ENCODE data around the gene SLC5A10. TPM values are rescaled to one million over a fixed set of nuclear protein-coding genes. Genes with fewer than 3 reads are reported as not detected.

SLC5A10 gene
- polyA plus RNA-seq, 1 experiment: 0.05 TPM

GRCh38 chr17:19003543-19004420 is 51.8 kb downstream of the SLC5A10 start:
- peaks cover 5% of the 10 kb centered on the region for H3K36me3 ChIP-seq (ENCODE audit: control insufficient read depth, insufficient read depth, low read length)
- DNase-seq (ENCODE audit: low read depth): no peak
- no peak for TF ChIP-seq CTCF (IDR thresholded peaks at IDR 0.05; ENCODE audit: insufficient read depth, low read depth, low read length)
- ChIA-PET CTCF (interaction anchor here (1.0 to 1.9 kb wide), 5 partner anchors 18 to 43 kb away, joined by 3 to 7 read pairs (median 3); no protein-coding TSS in a partner anchor), POLR2A (interaction anchor here (0.5 kb wide), 1 partner anchor 815 kb away, joined by 3 read pairs; no protein-coding TSS in a partner anchor)
- H3K27me3 ChIP-seq (ENCODE audit: control insufficient read depth, insufficient read depth, low read length): no peaks in the 10 kb centered on the region
- peak overlapping the region; percentile 50 for H3K4me3 ChIP-seq (ENCODE audit: low read depth, low read length)

- ChIA-PET POLR2A (interaction anchor here (0.5 kb wide), 1 partner anchor 814 kb away, joined by 3 read pairs; no protein-coding TSS in a partner anchor), CTCF (interaction anchor here (0.9 to 1.9 kb wide), 5 partner anchors 19 to 44 kb away, joined by 3 to 4 read pairs (median 3); no protein-coding TSS in a partner anchor)
- H3K4me3 ChIP-seq (ENCODE audit: low read depth, low read length): peak within 1 kb of the TSS; percentile 50
- H3K36me3 ChIP-seq (ENCODE audit: control insufficient read depth, insufficient read depth, low read length): peaks cover 3% of the 10 kb centered on the region; the same call in 1 of the 2 replicates
- H3K27me3 ChIP-seq (ENCODE audit: control insufficient read depth, insufficient read depth, low read length): no peaks in the 10 kb centered on the region
- no peak for DNase-seq (ENCODE audit: low read depth)
- no peak for TF ChIP-seq CTCF (IDR thresholded peaks at IDR 0.05; ENCODE audit: insufficient read depth, low read depth, low read length)
Observed at GRCh38 chr17:19004421-19005136, 52.6 kb downstream of the SLC5A10 start, which contains the start of gene FAM83G. Gene FAM83G (minus strand): TSS chr17:19004764. CDS start chr17:19004041, 723 bp downstream.

GRCh38 chr17:19005137-19005773 is 53.3 kb downstream of the SLC5A10 start:
- Histone ChIP-seq H3K36me3 (ENCODE audit: control insufficient read depth, insufficient read depth, low read length) (peaks cover 3% of the 10 kb centered on the region; the same call in 1 of the 2 replicates), H3K4me3 (ENCODE audit: low read depth, low read length) (peak overlapping the region; percentile 50), H3K27me3 (ENCODE audit: control insufficient read depth, insufficient read depth, low read length) (no peaks in the 10 kb centered on the region)
- ChIA-PET POLR2A (no interaction called here), CTCF (interaction anchor here (0.9 to 1.9 kb wide), 3 partner anchors 18 to 44 kb away, joined by 3 to 4 read pairs (median 3); no protein-coding TSS in a partner anchor)
- no peak for TF ChIP-seq CTCF (IDR thresholded peaks at IDR 0.05; ENCODE audit: insufficient read depth, low read depth, low read length)
- no peak for DNase-seq (ENCODE audit: low read depth)

GRCh38 chr17:19005789-19006430 is 53.9 kb downstream of the SLC5A10 start:
- H3K27me3 ChIP-seq (ENCODE audit: control insufficient read depth, insufficient read depth, low read length): no peaks in the 10 kb centered on the region
- no peak overlapping the region for H3K4me3 ChIP-seq (ENCODE audit: low read depth, low read length)
- TF ChIP-seq CTCF (IDR thresholded peaks at IDR 0.05; ENCODE audit: insufficient read depth, low read depth, low read length): no peak
- peaks cover 3% of the 10 kb centered on the region; the same call in 1 of the 2 replicates for H3K36me3 ChIP-seq (ENCODE audit: control insufficient read depth, insufficient read depth, low read length)
- ChIA-PET CTCF (interaction anchor here (0.7 kb wide), 1 partner anchor 46 kb away, joined by 3 read pairs; no protein-coding TSS in a partner anchor), POLR2A (no interaction called here)
- DNase-seq (ENCODE audit: low read depth): no peak

Measured in BJ (cell line).